Osteocyte (in vitro differentiated cells): ENCODE data around the gene ANO4. TPM values are rescaled to one million over a fixed set of nuclear protein-coding genes. Genes with fewer than 3 reads are reported as not detected.

Experiments used
- DNase-seq: peaks from one replicate; pipeline ENCODE4 v3.0.0; 2021; ENCODE audit warnings: mixed read lengths; ENCODE audit not compliant: unreplicated experiment; ENCODE audit errors: extremely low spot score
- H3K27ac Mint-ChIP-seq: one replicate; pipeline ENCODE4 v1.8.0; 2021; ENCODE audit warnings: mild to moderate bottlenecking, mixed read lengths; ENCODE audit not compliant: unreplicated experiment
- H3K27me3 Mint-ChIP-seq: one replicate; pipeline ENCODE4 v1.8.0; 2021; ENCODE audit warnings: mixed read lengths; ENCODE audit not compliant: unreplicated experiment
- H3K36me3 Mint-ChIP-seq: one replicate; pipeline ENCODE4 v1.8.0; 2021; ENCODE audit warnings: mixed read lengths; ENCODE audit not compliant: unreplicated experiment
- H3K4me1 Mint-ChIP-seq: one replicate; pipeline ENCODE4 v1.8.0; 2021; ENCODE audit warnings: mixed read lengths; ENCODE audit not compliant: unreplicated experiment
- H3K4me3 Mint-ChIP-seq: one replicate; pipeline ENCODE4 v1.8.0; 2021; ENCODE audit warnings: mild to moderate bottlenecking, moderate library complexity, mixed read lengths; ENCODE audit not compliant: unreplicated experiment
- H3K9me3 Mint-ChIP-seq: one replicate; pipeline ENCODE4 v1.8.0; 2021; ENCODE audit warnings: mixed read lengths; ENCODE audit not compliant: unreplicated experiment
- total RNA-seq: library from RNA; stranded (reverse); gene quantifications from 2 replicates; pipeline ENCODE4 v1.2.1, GENCODE V29; 2021
- TF ChIP-seq, protein P1 (sequence below): fragments of 200-600 bp; sonication (generic); IDR thresholded peaks from 2 replicates; pipeline ENCODE4 v1.5.0; 2021; ENCODE audit warnings: antibody characterized with exemption, mild to moderate bottlenecking, moderate library complexity

ANO4 gene
- total RNA-seq, 1 donor from 2014 or later = 0.48 TPM

DNA sequence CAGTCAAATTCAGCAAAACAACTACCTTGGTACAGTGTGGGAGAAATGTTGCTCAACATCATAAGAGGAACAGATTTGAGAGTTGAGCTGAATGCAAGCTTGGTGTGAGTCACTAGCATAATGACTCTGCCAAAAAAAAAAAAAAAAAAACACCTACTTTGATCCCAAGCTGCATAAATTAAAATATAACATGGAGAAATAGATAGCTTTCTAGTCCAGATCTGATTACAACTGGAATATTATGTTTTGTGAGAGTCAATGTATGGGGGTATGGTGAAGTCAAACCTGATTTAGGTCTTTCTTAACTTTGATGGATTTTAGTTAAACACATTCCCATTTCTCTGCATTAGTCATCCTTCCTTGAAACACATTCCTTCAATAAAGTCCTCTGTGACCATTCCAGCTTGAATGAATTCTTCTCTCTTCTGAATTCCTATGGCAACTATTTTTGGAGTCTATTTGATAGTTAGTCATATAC, 227.4 kb downstream of the ANO4 start:
- peaks cover 11% of the 10 kb centered on the region for H3K9me3 Mint-ChIP-seq
- no peak overlapping the region for H3K4me3 Mint-ChIP-seq
- TF ChIP-seq, protein P1, sequence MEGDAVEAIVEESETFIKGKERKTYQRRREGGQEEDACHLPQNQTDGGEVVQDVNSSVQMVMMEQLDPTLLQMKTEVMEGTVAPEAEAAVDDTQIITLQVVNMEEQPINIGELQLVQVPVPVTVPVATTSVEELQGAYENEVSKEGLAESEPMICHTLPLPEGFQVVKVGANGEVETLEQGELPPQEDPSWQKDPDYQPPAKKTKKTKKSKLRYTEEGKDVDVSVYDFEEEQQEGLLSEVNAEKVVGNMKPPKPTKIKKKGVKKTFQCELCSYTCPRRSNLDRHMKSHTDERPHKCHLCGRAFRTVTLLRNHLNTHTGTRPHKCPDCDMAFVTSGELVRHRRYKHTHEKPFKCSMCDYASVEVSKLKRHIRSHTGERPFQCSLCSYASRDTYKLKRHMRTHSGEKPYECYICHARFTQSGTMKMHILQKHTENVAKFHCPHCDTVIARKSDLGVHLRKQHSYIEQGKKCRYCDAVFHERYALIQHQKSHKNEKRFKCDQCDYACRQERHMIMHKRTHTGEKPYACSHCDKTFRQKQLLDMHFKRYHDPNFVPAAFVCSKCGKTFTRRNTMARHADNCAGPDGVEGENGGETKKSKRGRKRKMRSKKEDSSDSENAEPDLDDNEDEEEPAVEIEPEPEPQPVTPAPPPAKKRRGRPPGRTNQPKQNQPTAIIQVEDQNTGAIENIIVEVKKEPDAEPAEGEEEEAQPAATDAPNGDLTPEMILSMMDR = no peak
- H3K36me3 Mint-ChIP-seq = no peaks in the 10 kb centered on the region
- H3K27me3 Mint-ChIP-seq = no peaks in the 10 kb centered on the region
- no peak for DNase-seq
- no peak overlapping the region for H3K27ac Mint-ChIP-seq
- peaks cover 8% of the 10 kb centered on the region for H3K4me1 Mint-ChIP-seq

DNA sequence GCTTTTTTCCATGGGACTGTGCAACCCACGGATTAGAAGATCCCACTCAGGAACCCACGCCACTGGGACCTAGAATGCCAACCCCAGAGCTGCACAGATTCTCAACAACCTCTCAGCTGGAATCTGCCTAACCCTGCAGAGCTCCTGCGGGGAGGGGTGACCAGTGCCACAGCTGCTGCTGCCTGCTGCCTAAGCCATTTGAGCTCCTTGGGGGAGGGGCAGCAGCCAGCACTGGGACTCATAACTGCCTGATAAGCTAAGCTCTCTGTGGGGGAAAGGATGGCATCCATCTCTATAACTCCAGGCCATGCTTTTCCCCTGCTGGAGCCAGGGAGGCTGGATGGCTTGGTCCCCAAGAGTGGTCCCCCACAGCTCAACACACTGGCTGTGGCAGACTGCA, 232.6 kb downstream of the ANO4 start:
- H3K4me1 Mint-ChIP-seq = peaks cover under 1% of the 10 kb centered on the region
- H3K4me3 Mint-ChIP-seq = no peak overlapping the region
- TF ChIP-seq, protein P1 = no peak
- DNase-seq = no peak
- peaks cover 28% of the 10 kb centered on the region for H3K9me3 Mint-ChIP-seq
- H3K27ac Mint-ChIP-seq = no peak overlapping the region
- H3K27me3 Mint-ChIP-seq = no peaks in the 10 kb centered on the region
- no peaks in the 10 kb centered on the region for H3K36me3 Mint-ChIP-seq

DNA sequence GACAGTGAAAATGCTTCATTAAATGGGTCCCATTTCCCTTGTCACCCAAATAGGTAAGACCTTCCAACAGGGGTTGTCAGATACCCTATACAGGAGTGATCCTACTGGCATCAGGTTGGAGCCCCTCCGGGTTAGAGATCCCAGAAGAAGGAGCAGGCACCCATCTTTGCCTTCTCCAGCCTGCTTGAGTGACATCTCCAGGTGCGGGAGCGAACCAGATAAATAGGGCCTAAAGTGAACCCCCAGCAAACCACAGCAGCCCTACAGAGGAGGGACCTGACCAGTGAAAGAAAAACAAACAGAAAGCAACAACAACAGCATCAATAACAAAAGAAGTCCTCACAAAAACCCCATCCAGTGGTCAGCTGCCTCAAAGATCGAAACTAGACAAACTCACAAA, 233.2 kb downstream of the ANO4 start:
- Mint-ChIP-seq H3K9me3 (peaks cover 30% of the 10 kb centered on the region), H3K4me1 (no peaks in the 10 kb centered on the region), H3K27me3 (no peaks in the 10 kb centered on the region), H3K36me3 (no peaks in the 10 kb centered on the region), H3K27ac (no peak overlapping the region), H3K4me3 (no peak overlapping the region)
- TF ChIP-seq, protein P1 = no peak
- DNase-seq = no peak

DNA sequence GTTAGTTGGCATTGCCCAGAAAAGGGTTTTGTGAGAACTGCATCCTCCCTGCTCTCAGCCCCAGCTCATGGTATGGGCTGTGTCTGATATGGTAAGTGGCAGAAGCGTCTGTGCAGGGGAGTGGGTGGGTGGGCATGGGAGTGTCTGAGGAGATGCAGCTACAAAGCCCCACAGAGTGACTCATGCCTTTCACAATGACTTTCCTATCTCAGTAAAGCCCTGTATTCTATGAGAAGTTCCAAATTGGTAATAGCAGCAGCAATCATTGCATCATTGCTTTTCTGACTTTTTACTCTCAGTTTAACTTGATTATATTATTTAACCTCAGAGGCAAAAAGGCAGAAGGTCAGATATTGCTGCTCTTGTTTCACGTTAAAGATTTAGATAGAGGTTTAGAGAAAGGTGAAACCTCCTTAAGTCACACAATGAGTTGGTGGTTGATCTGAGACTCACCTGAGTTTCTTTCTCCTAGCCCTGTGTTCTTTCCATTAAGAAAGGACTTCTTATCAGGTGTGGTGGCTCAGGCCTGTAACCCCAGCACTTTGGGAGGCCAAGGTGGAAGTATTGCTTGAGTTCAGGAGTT, 243.8 kb downstream of the ANO4 start:
- H3K9me3 Mint-ChIP-seq = peaks cover 4% of the 10 kb centered on the region

DNA sequence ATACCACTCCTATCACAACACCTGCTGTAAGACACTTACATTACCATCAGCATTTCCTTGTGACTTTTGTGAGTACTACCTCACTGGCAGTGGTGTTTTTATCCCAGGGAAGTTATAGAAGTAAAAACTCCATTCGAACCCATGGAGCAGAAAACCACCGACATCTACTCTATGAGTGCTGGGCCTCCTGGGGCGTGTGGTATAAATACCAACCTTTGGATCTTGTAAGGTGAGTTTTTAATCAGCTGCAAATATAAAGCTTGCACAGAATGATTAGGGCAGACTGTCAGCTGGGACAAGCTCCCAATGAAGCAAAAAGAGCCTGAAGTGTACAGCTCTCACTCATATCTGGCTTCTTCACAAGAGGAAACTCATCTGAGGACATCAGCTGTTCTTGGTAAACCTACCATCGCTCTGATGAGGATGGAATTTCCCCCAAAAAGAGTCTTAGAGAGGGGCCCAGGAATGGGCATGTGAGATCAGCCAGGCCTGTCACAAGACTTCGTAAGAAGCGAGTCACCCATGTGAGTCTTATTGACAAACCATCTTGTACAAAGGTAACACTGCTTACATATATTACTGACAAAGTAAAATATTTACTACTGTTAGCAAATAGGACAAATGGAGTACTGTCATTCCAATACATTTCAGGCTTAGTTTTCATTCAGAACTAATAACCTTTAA, 245.4 kb downstream of the ANO4 start:
- Mint-ChIP-seq H3K4me3 (no peak overlapping the region), H3K36me3 (no peaks in the 10 kb centered on the region), H3K27me3 (no peaks in the 10 kb centered on the region), H3K4me1 (no peaks in the 10 kb centered on the region), H3K9me3 (no peaks in the 10 kb centered on the region), H3K27ac (no peak overlapping the region)
- TF ChIP-seq, protein P1 = no peak
- no peak for DNase-seq

More for the DNA sequence above, 243.8 kb downstream of the ANO4 start:
- H3K27me3 Mint-ChIP-seq = no peaks in the 10 kb centered on the region
- TF ChIP-seq, protein P1 = no peak
- no peak for DNase-seq
- H3K4me1 Mint-ChIP-seq = no peaks in the 10 kb centered on the region
- no peaks in the 10 kb centered on the region for H3K36me3 Mint-ChIP-seq
- H3K27ac Mint-ChIP-seq = no peak overlapping the region
- no peak overlapping the region for H3K4me3 Mint-ChIP-seq
